Activated CD8-positive, alpha-beta memory T cell treated with anti-CD3 and anti-CD28 coated beads for 4 hours (primary cell): ENCODE data around the gene ABCA4.
"Not testable (repeated sequence)": the region's sequence is repeated elsewhere in the genome, so short reads cannot be mapped to it uniquely, and the experiment has no call there.

Source experiments
- DNase-seq, 2 donors: peaks; one replicate each; pipeline ENCODE4 v3.0.0-alpha.2; 2020; ENCODE audit warnings: low read depth in 2 of 2

ABCA4 gene

GRCh38 chr1:93979040-93979717 lies 141.8 kb downstream of the ABCA4 start:
- no peak for DNase-seq

- no peak for DNase-seq
These were observed 143.4 kb downstream of the ABCA4 start for GRCh38 chr1:93977598-93977945.

- DNase-seq = no peak
These were observed 144.0 kb downstream of the ABCA4 start for GRCh38 chr1:93976711-93977597.

- DNase-seq = no peak
These were observed 144.7 kb downstream of the ABCA4 start for GRCh38 chr1:93976291-93976690.

- no peak for DNase-seq
These were observed 148.6 kb downstream of the ABCA4 start for GRCh38 chr1:93972341-93972740.

GRCh38 chr1:93969887-93970286 lies 151.1 kb downstream of the ABCA4 start:
- no peak for DNase-seq

- no peak for DNase-seq
These were observed 151.6 kb downstream of the ABCA4 start for GRCh38 chr1:93969371-93969770.

GRCh38 chr1:93967306-93967705 lies 153.6 kb downstream of the ABCA4 start:
- DNase-seq = no peak

GRCh38 chr1:93965888-93966287 lies 155.1 kb downstream of the ABCA4 start:
- no peak for DNase-seq

- DNase-seq = no peak
These were observed 155.7 kb downstream of the ABCA4 start for GRCh38 chr1:93965256-93965655.

- no peak for DNase-seq
These were observed 156.2 kb downstream of the ABCA4 start for GRCh38 chr1:93964777-93965200.

- no peak for DNase-seq
These were observed 156.7 kb downstream of the ABCA4 start for GRCh38 chr1:93964096-93964776.

GRCh38 chr1:93963585-93963984 lies 157.4 kb downstream of the ABCA4 start:
- DNase-seq = no peak

GRCh38 chr1:93961906-93962305 lies 159.0 kb downstream of the ABCA4 start:
- no peak for DNase-seq

- DNase-seq = no peak
These were observed 159.5 kb downstream of the ABCA4 start for GRCh38 chr1:93961443-93961842.

- DNase-seq = no peak
These were observed 160.3 kb downstream of the ABCA4 start for GRCh38 chr1:93960641-93961147.

GRCh38 chr1:93959413-93959812 lies 161.5 kb downstream of the ABCA4 start:
- DNase-seq = no peak

- DNase-seq = no peak
These were observed 162.2 kb downstream of the ABCA4 start for GRCh38 chr1:93958726-93959100.

- DNase-seq = no peak
These were observed 162.8 kb downstream of the ABCA4 start for GRCh38 chr1:93958032-93958725.

GRCh38 chr1:93955765-93956164 lies 165.2 kb downstream of the ABCA4 start:
- no peak for DNase-seq

- DNase-seq = not testable (repeated sequence)
These were observed 173.8 kb downstream of the ABCA4 start for GRCh38 chr1:93947002-93947686.
